ENCODE measurements around the gene NPAS3. TPM values are rescaled to one million over a fixed set of nuclear protein-coding genes. Genes with fewer than 3 reads are reported as not detected.

The NPAS3 gene
- total and polyA plus RNA-seq, 2 of the 8 experiments (the other 6 are each of a cell fraction or from before 2014, with no cell fraction given): 0.11 to 0.60 TPM

DNA sequence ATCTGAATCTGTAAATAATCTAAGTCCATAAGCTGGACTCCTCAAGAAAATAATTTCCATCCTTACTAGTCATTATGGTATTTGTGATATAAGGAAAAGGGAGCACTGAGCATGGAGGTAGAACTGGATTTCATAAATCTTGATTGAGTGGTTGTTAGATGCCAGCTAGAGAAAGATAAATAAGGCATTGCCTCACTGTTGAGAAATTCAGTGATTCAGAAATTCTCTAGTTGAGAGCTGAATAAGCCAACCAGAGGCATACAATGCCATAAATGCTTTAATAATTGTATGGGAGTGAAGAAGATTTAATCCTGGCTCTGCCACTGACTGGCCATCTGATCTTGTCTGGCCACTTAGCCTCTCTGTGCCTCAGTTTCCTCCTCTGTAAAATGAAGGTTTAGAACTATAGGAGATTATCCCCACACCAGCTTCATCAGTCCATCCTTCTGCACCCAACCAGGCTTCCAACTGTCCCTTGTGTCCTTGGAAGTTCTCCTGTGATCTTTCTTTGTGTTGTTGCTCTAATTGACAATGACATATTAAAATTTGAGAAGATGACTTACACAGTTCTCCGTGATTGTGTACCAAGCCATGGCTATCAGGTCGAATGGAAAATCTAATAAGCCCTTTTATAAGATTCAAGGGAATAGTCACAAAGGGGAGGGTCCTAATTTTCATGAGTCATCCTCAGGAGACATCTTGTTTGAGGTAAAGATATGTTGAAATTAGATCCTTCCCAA is 617.9 kb downstream of the NPAS3 start (continued):
- TF ChIP-seq GABPA (IDR thresholded peaks at IDR 0.05; ENCODE audit: borderline replicate concordance, insufficient read depth, low read length) (no peak), PHF8 (conservative IDR thresholded peaks at IDR 0.05; ENCODE audit: low read depth, low read length) (no peak), SIX5 (IDR thresholded peaks at IDR 0.05; ENCODE audit: low read depth, low read length) (no peak), ZNF274 (IDR thresholded peaks at IDR 0.05; ENCODE audit: borderline replicate concordance, extremely low read depth, low read length) (no peak)

All from H1 (cell line).